Gastrocnemius medialis (tissue), 4 donors: Measurements from ENCODE around the gene FCRLB.
"Not testable (repeated sequence)": the region's sequence is repeated elsewhere in the genome, so short reads cannot be mapped to it uniquely, and the experiment has no call there.

Source experiments
- POLR2A ChIP-seq, 2 donors: fragments of 450-650 bp; IDR thresholded peaks; one replicate each; pipeline ENCODE4 v1.6.1; 2017; ENCODE audit warnings: antibody characterized with exemption in 2 of 2, mild to moderate bottlenecking in 2 of 2, moderate library complexity in 2 of 2
- TF ChIP-seq, protein P1 (sequence below), 5 experiments: fragments of 450-650 bp in 3 of 5; fragments of 200-600 bp in 2 of 5; sonication (generic) in 2 of 5; IDR thresholded peaks in 4 of 5; conservative IDR thresholded peaks in 1 of 5; 1 replicate in 4 of 5; 2 replicates in 1 of 5; pipeline ENCODE4 v1.5.1; 2016 to 2019; ENCODE audit warnings: antibody characterized with exemption in 5 of 5, mild to moderate bottlenecking in 3 of 5, moderate library complexity in 3 of 5

DNA sequence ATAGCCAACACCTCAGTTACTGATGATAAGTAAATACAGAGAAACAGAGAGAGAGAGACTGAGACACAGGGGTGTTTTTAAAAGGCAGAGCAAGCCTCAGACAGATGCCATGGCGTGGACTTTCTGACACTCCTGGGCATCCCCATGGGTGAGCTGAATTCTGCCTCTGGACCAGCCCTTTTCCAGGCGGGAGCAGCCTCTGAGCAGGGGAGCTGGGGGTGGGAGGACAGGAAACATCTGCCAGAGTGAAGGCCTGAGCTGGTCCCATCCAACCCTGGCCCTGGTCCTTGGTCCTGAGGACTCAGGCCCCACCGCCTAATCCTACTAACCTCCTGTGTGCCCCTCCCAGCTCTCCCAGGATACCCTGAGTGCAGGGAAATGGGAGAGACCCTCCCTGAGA, 46.4 kb upstream of the FCRLB start:
- TF ChIP-seq POLR2A (IDR thresholded peaks at IDR 0.05): not testable (repeated sequence)
- TF ChIP-seq, protein P1, sequence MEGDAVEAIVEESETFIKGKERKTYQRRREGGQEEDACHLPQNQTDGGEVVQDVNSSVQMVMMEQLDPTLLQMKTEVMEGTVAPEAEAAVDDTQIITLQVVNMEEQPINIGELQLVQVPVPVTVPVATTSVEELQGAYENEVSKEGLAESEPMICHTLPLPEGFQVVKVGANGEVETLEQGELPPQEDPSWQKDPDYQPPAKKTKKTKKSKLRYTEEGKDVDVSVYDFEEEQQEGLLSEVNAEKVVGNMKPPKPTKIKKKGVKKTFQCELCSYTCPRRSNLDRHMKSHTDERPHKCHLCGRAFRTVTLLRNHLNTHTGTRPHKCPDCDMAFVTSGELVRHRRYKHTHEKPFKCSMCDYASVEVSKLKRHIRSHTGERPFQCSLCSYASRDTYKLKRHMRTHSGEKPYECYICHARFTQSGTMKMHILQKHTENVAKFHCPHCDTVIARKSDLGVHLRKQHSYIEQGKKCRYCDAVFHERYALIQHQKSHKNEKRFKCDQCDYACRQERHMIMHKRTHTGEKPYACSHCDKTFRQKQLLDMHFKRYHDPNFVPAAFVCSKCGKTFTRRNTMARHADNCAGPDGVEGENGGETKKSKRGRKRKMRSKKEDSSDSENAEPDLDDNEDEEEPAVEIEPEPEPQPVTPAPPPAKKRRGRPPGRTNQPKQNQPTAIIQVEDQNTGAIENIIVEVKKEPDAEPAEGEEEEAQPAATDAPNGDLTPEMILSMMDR (IDR thresholded peaks at IDR 0.05 in 4 of 5, conservative IDR thresholded peaks at IDR 0.05 in 1 of 5): not testable (repeated sequence)
